HEK293 (cell line): ENCODE results near the gene BORCS6.

Experiments used
- KLF9 ChIP-seq: fragments of 450-650 bp; formaldehyde crosslinking; IDR thresholded peaks from 2 replicates; pipeline ENCODE4 v1.5.1; 2016; ENCODE audit warnings: missing biosample characterization, missing genetic modification characterization, low read depth
- PRDM6 ChIP-seq: fragments of 450-650 bp; formaldehyde crosslinking; IDR thresholded peaks from 2 replicates; pipeline ENCODE4 v1.5.1; 2017; ENCODE audit warnings: missing biosample characterization, missing genetic modification characterization
- ZBTB7A ChIP-seq: fragments of 450-650 bp; formaldehyde crosslinking; IDR thresholded peaks from 2 replicates; pipeline ENCODE4 v1.5.1; 2016; ENCODE audit warnings: low read depth, missing biosample characterization, missing genetic modification characterization
- ZEB2 ChIP-seq: fragments of 450-650 bp; formaldehyde crosslinking; IDR thresholded peaks from 2 replicates; pipeline ENCODE4 v1.5.1; 2016; ENCODE audit warnings: missing biosample characterization, missing genetic modification characterization
- ZNF16 ChIP-seq: fragments of 450-650 bp; formaldehyde crosslinking; IDR thresholded peaks from 2 replicates; pipeline ENCODE4 v1.5.1; 2016; ENCODE audit warnings: low read depth, missing biosample characterization, missing genetic modification characterization
- ZNF24 ChIP-seq: fragments of 450-650 bp; formaldehyde crosslinking; IDR thresholded peaks from 2 replicates; pipeline ENCODE4 v1.5.1; 2016; ENCODE audit warnings: missing biosample characterization, missing genetic modification characterization
- ZNF514 ChIP-seq: fragments of 450-650 bp; formaldehyde crosslinking; IDR thresholded peaks from 2 replicates; pipeline ENCODE4 v1.5.1; 2016; ENCODE audit warnings: missing biosample characterization, missing genetic modification characterization
- ZNF558 ChIP-seq: fragments of 450-650 bp; formaldehyde crosslinking; IDR thresholded peaks from 2 replicates; pipeline ENCODE4 v1.5.1; 2016; ENCODE audit warnings: missing biosample characterization, missing genetic modification characterization
- ZNF561 ChIP-seq: fragments of 450-650 bp; IDR thresholded peaks from 2 replicates; pipeline ENCODE4 v1.5.1; 2018; ENCODE audit warnings: missing biosample characterization, missing genetic modification characterization, borderline replicate concordance
- TF ChIP-seq, protein P1 (sequence below): fragments of 450-650 bp; formaldehyde crosslinking; IDR thresholded peaks from 2 replicates; pipeline ENCODE4 v1.5.1; 2016; ENCODE audit warnings: missing biosample characterization, missing genetic modification characterization
- TF ChIP-seq, protein P2 (sequence below): fragments of 450-650 bp; formaldehyde crosslinking; IDR thresholded peaks from 2 replicates; pipeline ENCODE4 v1.5.1; 2016; ENCODE audit warnings: missing biosample characterization, missing genetic modification characterization, low read depth
- TF ChIP-seq, protein P3 (sequence below): fragments of 450-650 bp; formaldehyde crosslinking; IDR thresholded peaks from 2 replicates; pipeline ENCODE4 v1.5.1; 2017; ENCODE audit warnings: missing biosample characterization, missing genetic modification characterization
- TF ChIP-seq, protein P4 (sequence below): fragments of 450-650 bp; formaldehyde crosslinking; IDR thresholded peaks from 2 replicates; pipeline ENCODE4 v1.5.1; 2016; ENCODE audit warnings: missing biosample characterization, missing genetic modification characterization
- TF ChIP-seq, protein P5 (sequence below): fragments of 450-650 bp; formaldehyde crosslinking; IDR thresholded peaks from 2 replicates; pipeline ENCODE4 v1.5.1; 2017; ENCODE audit warnings: missing biosample characterization, missing genetic modification characterization
- TF ChIP-seq, protein P6 (sequence below): fragments of 450-650 bp; formaldehyde crosslinking; IDR thresholded peaks from 2 replicates; pipeline ENCODE4 v1.5.1; 2016; ENCODE audit warnings: missing biosample characterization, missing genetic modification characterization
- TF ChIP-seq, protein P7 (sequence below): fragments of 450-650 bp; formaldehyde crosslinking; IDR thresholded peaks from 2 replicates; pipeline ENCODE4 v1.5.1; 2016; ENCODE audit warnings: missing biosample characterization, missing genetic modification characterization, borderline replicate concordance

The BORCS6 gene

GRCh38 chr17:8220783-8221662 lies 31.0 kb upstream of the BORCS6 start (continued):
- peak; percentile 17; the same call in 1 of the 2 replicates for TF ChIP-seq KLF9
- TF ChIP-seq, protein P1, sequence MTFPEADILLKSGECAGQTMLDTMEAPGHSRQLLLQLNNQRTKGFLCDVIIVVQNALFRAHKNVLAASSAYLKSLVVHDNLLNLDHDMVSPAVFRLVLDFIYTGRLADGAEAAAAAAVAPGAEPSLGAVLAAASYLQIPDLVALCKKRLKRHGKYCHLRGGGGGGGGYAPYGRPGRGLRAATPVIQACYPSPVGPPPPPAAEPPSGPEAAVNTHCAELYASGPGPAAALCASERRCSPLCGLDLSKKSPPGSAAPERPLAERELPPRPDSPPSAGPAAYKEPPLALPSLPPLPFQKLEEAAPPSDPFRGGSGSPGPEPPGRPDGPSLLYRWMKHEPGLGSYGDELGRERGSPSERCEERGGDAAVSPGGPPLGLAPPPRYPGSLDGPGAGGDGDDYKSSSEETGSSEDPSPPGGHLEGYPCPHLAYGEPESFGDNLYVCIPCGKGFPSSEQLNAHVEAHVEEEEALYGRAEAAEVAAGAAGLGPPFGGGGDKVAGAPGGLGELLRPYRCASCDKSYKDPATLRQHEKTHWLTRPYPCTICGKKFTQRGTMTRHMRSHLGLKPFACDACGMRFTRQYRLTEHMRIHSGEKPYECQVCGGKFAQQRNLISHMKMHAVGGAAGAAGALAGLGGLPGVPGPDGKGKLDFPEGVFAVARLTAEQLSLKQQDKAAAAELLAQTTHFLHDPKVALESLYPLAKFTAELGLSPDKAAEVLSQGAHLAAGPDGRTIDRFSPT (tag by site-specific recombination), result no peak
- TF ChIP-seq, protein P2, sequence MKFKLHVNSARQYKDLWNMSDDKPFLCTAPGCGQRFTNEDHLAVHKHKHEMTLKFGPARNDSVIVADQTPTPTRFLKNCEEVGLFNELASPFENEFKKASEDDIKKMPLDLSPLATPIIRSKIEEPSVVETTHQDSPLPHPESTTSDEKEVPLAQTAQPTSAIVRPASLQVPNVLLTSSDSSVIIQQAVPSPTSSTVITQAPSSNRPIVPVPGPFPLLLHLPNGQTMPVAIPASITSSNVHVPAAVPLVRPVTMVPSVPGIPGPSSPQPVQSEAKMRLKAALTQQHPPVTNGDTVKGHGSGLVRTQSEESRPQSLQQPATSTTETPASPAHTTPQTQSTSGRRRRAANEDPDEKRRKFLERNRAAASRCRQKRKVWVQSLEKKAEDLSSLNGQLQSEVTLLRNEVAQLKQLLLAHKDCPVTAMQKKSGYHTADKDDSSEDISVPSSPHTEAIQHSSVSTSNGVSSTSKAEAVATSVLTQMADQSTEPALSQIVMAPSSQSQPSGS, result peak; percentile 50; the same call in 1 of the 2 replicates
- TF ChIP-seq ZNF561 (tag by site-specific recombination), result 0 out of 2 replicates have a peak, but pooled peaks have one; percentile 26
- peak; percentile 60 for TF ChIP-seq ZNF558
- peak; percentile 71 for TF ChIP-seq PRDM6 (tag by site-specific recombination)
- TF ChIP-seq ZNF16 (tag by site-specific recombination), result no peak
- TF ChIP-seq ZBTB7A (tag by site-specific recombination), result peak; percentile 85; the same call in 1 of the 2 replicates
- TF ChIP-seq ZNF24, result peak; percentile 55
- TF ChIP-seq ZNF514 (tag by site-specific recombination), result no peak
- TF ChIP-seq, protein P3, sequence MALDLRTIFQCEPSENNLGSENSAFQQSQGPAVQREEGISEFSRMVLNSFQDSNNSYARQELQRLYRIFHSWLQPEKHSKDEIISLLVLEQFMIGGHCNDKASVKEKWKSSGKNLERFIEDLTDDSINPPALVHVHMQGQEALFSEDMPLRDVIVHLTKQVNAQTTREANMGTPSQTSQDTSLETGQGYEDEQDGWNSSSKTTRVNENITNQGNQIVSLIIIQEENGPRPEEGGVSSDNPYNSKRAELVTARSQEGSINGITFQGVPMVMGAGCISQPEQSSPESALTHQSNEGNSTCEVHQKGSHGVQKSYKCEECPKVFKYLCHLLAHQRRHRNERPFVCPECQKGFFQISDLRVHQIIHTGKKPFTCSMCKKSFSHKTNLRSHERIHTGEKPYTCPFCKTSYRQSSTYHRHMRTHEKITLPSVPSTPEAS (tag by site-specific recombination), result peak; percentile 31; the same call in 1 of the 2 replicates
- TF ChIP-seq, protein P4, sequence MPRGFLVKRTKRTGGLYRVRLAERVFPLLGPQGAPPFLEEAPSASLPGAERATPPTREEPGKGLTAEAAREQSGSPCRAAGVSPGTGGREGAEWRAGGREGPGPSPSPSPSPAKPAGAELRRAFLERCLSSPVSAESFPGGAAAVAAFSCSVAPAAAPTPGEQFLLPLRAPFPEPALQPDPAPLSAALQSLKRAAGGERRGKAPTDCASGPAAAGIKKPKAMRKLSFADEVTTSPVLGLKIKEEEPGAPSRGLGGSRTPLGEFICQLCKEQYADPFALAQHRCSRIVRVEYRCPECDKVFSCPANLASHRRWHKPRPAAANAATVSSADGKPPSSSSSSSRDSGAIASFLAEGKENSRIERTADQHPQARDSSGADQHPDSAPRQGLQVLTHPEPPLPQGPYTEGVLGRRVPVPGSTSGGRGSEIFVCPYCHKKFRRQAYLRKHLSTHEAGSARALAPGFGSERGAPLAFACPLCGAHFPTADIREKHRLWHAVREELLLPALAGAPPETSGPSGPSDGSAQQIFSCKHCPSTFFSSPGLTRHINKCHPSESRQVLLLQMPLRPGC (tag by site-specific recombination), result peak; percentile 76
- TF ChIP-seq, protein P5, sequence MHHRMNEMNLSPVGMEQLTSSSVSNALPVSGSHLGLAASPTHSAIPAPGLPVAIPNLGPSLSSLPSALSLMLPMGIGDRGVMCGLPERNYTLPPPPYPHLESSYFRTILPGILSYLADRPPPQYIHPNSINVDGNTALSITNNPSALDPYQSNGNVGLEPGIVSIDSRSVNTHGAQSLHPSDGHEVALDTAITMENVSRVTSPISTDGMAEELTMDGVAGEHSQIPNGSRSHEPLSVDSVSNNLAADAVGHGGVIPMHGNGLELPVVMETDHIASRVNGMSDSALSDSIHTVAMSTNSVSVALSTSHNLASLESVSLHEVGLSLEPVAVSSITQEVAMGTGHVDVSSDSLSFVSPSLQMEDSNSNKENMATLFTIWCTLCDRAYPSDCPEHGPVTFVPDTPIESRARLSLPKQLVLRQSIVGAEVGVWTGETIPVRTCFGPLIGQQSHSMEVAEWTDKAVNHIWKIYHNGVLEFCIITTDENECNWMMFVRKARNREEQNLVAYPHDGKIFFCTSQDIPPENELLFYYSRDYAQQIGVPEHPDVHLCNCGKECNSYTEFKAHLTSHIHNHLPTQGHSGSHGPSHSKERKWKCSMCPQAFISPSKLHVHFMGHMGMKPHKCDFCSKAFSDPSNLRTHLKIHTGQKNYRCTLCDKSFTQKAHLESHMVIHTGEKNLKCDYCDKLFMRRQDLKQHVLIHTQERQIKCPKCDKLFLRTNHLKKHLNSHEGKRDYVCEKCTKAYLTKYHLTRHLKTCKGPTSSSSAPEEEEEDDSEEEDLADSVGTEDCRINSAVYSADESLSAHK, result peak; percentile 33; the same call in 1 of the 2 replicates
- TF ChIP-seq, protein P6, sequence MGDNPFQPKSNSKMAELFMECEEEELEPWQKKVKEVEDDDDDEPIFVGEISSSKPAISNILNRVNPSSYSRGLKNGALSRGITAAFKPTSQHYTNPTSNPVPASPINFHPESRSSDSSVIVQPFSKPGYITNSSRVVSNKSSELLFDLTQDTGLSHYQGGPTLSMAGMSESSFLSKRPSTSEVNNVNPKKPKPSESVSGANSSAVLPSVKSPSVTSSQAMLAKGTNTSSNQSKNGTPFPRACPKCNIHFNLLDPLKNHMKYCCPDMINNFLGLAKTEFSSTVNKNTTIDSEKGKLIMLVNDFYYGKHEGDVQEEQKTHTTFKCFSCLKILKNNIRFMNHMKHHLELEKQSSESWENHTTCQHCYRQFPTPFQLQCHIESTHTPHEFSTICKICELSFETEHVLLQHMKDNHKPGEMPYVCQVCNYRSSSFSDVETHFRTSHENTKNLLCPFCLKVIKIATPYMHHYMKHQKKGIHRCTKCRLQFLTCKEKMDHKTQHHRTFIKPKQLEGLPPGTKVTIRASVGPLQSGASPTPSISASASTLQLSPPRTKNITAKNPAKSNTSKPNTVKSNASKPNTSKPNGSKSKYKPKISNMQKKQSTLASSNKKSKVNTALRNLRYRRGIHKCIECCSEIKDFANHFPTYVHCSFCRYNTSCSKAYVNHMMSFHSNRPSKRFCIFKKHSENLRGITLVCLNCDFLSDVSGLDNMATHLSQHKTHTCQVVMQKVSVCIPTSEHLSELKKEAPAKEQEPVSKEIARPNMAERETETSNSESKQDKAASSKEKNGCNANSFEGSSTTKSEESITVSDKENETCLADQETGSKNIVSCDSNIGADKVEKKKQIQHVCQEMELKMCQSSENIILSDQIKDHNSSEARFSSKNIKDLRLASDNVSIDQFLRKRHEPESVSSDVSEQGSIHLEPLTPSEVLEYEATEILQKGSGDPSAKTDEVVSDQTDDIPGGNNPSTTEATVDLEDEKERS (tag by site-specific recombination), result peak; percentile 56; the same call in 1 of the 2 replicates
- TF ChIP-seq, protein P7, sequence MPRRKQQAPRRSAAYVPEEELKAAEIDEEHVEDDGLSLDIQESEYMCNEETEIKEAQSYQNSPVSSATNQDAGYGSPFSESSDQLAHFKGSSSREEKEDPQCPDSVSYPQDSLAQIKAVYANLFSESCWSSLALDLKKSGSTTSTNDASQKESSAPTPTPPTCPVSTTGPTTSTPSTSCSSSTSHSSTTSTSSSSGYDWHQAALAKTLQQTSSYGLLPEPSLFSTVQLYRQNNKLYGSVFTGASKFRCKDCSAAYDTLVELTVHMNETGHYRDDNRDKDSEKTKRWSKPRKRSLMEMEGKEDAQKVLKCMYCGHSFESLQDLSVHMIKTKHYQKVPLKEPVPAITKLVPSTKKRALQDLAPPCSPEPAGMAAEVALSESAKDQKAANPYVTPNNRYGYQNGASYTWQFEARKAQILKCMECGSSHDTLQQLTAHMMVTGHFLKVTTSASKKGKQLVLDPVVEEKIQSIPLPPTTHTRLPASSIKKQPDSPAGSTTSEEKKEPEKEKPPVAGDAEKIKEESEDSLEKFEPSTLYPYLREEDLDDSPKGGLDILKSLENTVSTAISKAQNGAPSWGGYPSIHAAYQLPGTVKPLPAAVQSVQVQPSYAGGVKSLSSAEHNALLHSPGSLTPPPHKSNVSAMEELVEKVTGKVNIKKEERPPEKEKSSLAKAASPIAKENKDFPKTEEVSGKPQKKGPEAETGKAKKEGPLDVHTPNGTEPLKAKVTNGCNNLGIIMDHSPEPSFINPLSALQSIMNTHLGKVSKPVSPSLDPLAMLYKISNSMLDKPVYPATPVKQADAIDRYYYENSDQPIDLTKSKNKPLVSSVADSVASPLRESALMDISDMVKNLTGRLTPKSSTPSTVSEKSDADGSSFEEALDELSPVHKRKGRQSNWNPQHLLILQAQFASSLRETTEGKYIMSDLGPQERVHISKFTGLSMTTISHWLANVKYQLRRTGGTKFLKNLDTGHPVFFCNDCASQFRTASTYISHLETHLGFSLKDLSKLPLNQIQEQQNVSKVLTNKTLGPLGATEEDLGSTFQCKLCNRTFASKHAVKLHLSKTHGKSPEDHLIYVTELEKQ (tag by site-specific recombination), result peak; percentile 75
- TF ChIP-seq ZEB2, result 0 out of 2 replicates have a peak, but pooled peaks have one; percentile 74
